ENCODE data around the gene ASCL5.
A peak's percentile ranks its signal among the peaks of the same experiment; 100 is the strongest.

ASCL5 gene

GRCh38 chr1:201153474-201154388, 26.7 kb upstream of the ASCL5 start:
- WGBS, 2 experiments = 2 to 3% methylated on average over 37 of the region's 37 CpGs
- Histone ChIP-seq H3K4me3 (ENCODE audit: insufficient read depth, low read depth, low read length) (peak overlapping the region; percentile 90), H3K27ac (ENCODE audit: insufficient read depth, low read depth, low read length, poor library complexity, severe bottlenecking) (peak overlapping the region; percentile 36), H3K4me1 (ENCODE audit: control insufficient read depth, insufficient read depth, low read length) (peaks cover 6% of the 10 kb centered on the region), H3K36me3 (ENCODE audit: control insufficient read depth, insufficient read depth, low read length) (peaks cover 4% of the 10 kb centered on the region), H3K9me3 (ENCODE audit: control insufficient read depth, low read length) (no peaks in the 10 kb centered on the region), H3K27me3 (ENCODE audit: control insufficient read depth, insufficient read depth, low read length, poor library complexity, severe bottlenecking) (no peaks in the 10 kb centered on the region)

DNA sequence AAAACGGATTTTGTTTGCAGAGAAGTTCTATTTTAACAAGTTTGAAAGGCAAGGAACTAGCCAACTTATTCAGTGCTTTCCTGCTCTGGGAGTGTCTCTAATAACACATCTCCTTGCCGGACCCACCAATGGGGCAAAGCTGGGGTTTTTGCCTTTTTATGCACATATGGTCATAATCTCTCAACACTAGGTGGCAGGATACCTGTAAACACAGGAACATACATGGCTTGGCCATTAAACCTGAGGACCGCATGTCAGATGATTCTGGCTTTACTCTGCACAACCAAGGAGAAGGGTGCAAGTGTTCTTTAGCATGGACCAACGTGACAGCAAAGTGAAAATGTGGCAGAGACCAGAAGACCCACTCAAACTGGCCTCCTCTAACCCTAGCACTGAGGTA, 22.4 kb upstream of the ASCL5 start:
- peaks cover 39% of the 10 kb centered on the region for H3K36me3 ChIP-seq (ENCODE audit: control insufficient read depth, insufficient read depth, low read length)
- H3K4me3 ChIP-seq (ENCODE audit: insufficient read depth, low read depth, low read length) = no peak overlapping the region
- H3K27ac ChIP-seq (ENCODE audit: insufficient read depth, low read depth, low read length, poor library complexity, severe bottlenecking) = no peak overlapping the region
- H3K27me3 ChIP-seq (ENCODE audit: control insufficient read depth, insufficient read depth, low read length, poor library complexity, severe bottlenecking) = no peaks in the 10 kb centered on the region
- H3K4me1 ChIP-seq (ENCODE audit: control insufficient read depth, insufficient read depth, low read length) = no peaks in the 10 kb centered on the region
- H3K9me3 ChIP-seq (ENCODE audit: control insufficient read depth, low read length) = no peaks in the 10 kb centered on the region
- 88 to 93% methylated on average over 4 of the region's 4 CpGs for WGBS, 2 experiments

GRCh38 chr1:201147396-201148015, 20.5 kb upstream of the ASCL5 start:
- H3K4me3 ChIP-seq (ENCODE audit: insufficient read depth, low read depth, low read length) = no peak overlapping the region
- H3K36me3 ChIP-seq (ENCODE audit: control insufficient read depth, insufficient read depth, low read length) = peaks cover 58% of the 10 kb centered on the region
- H3K4me1 ChIP-seq (ENCODE audit: control insufficient read depth, insufficient read depth, low read length) = no peaks in the 10 kb centered on the region
- H3K27ac ChIP-seq (ENCODE audit: insufficient read depth, low read depth, low read length, poor library complexity, severe bottlenecking) = no peak overlapping the region
- WGBS, 2 experiments = 89 to 90% methylated on average over 12 of the region's 13 CpGs
- H3K9me3 ChIP-seq (ENCODE audit: control insufficient read depth, low read length) = no peaks in the 10 kb centered on the region
- no peaks in the 10 kb centered on the region for H3K27me3 ChIP-seq (ENCODE audit: control insufficient read depth, insufficient read depth, low read length, poor library complexity, severe bottlenecking)

DNA sequence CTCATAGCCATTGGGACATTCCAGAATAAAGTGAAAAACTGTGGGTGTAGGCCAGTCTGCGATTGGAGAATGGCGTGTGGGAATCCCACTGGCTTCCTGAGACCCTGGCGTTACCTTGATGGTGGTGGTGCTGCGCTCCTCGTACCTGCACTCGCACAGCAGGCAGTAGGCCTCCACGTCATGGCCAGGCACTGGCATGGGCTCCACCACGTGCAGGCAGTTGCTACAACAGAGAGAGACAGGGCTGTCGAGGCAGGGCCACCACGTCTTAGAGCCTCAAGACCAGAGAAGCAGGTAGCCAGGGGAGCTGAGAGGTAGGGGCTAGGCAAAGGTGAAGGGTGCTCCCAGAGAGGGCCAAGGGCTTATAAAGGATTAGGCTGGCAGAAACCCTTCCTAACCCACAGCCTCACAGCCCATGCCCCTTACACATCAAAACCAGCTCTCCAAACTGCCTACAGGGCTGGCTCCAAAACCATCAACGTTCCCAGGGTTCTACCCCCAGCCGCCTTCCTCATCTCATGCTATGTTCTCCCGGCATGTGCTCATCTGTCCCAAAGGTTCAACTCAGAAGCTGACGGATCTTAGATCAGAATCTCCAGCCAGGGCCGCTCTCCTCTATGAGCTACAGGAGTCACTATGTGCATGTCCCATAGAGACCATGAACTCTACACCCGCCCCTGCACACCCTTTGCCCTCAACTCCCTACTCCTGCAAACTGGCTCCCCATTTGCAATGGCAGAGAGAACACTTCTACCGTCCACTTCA, 19.8 kb upstream of the ASCL5 start:
- 86 to 87% methylated on average over 17 of the region's 17 CpGs for WGBS, 2 experiments

GRCh38 chr1:201145816-201146215, 18.8 kb upstream of the ASCL5 start:
- 96% methylated on average over 7 of the region's 7 CpGs for WGBS, 2 experiments

More for the DNA sequence above, 19.8 kb upstream of the ASCL5 start:
- Histone ChIP-seq H3K27ac (ENCODE audit: insufficient read depth, low read depth, low read length, poor library complexity, severe bottlenecking) (no peak overlapping the region), H3K9me3 (ENCODE audit: control insufficient read depth, low read length) (no peaks in the 10 kb centered on the region), H3K4me3 (ENCODE audit: insufficient read depth, low read depth, low read length) (no peak overlapping the region), H3K4me1 (ENCODE audit: control insufficient read depth, insufficient read depth, low read length) (no peaks in the 10 kb centered on the region), H3K36me3 (ENCODE audit: control insufficient read depth, insufficient read depth, low read length) (peaks cover 65% of the 10 kb centered on the region), H3K27me3 (ENCODE audit: control insufficient read depth, insufficient read depth, low read length, poor library complexity, severe bottlenecking) (no peaks in the 10 kb centered on the region)

GRCh38 chr1:201145132-201145531, 18.1 kb upstream of the ASCL5 start:
- Histone ChIP-seq H3K9me3 (ENCODE audit: control insufficient read depth, low read length) (no peaks in the 10 kb centered on the region), H3K27me3 (ENCODE audit: control insufficient read depth, insufficient read depth, low read length, poor library complexity, severe bottlenecking) (no peaks in the 10 kb centered on the region), H3K36me3 (ENCODE audit: control insufficient read depth, insufficient read depth, low read length) (peaks cover 82% of the 10 kb centered on the region), H3K27ac (ENCODE audit: insufficient read depth, low read depth, low read length, poor library complexity, severe bottlenecking) (no peak overlapping the region), H3K4me3 (ENCODE audit: insufficient read depth, low read depth, low read length) (no peak overlapping the region), H3K4me1 (ENCODE audit: control insufficient read depth, insufficient read depth, low read length) (no peaks in the 10 kb centered on the region)
- WGBS, 2 experiments = 95 to 97% methylated on average over 3 of the region's 3 CpGs

More at GRCh38 chr1:201145816-201146215, 18.8 kb upstream of the ASCL5 start:
- no peak overlapping the region for H3K27ac ChIP-seq (ENCODE audit: insufficient read depth, low read depth, low read length, poor library complexity, severe bottlenecking)
- no peaks in the 10 kb centered on the region for H3K9me3 ChIP-seq (ENCODE audit: control insufficient read depth, low read length)
- peaks cover 75% of the 10 kb centered on the region for H3K36me3 ChIP-seq (ENCODE audit: control insufficient read depth, insufficient read depth, low read length)
- H3K27me3 ChIP-seq (ENCODE audit: control insufficient read depth, insufficient read depth, low read length, poor library complexity, severe bottlenecking) = no peaks in the 10 kb centered on the region
- H3K4me3 ChIP-seq (ENCODE audit: insufficient read depth, low read depth, low read length) = no peak overlapping the region
- no peaks in the 10 kb centered on the region for H3K4me1 ChIP-seq (ENCODE audit: control insufficient read depth, insufficient read depth, low read length)

DNA sequence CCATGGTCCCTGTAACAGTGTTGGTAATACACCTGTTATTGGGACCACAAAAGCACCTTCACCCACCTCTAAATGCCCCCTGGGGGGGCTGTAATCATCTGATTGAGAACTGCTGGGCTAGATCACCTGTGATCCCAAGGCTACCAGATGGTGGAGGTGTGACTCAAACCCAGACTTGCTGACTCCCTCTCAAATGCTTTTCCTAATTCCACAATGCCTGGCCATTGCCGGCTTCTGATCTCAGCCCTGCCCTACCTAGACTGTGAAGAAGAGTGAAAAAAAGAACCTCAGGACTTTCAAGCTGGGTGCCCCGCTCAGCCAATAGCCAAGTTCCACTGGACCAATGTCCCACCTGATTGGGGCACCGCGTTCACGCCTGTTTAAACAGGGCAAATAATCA, 17.7 kb upstream of the ASCL5 start:
- Histone ChIP-seq H3K9me3 (ENCODE audit: control insufficient read depth, low read length) (no peaks in the 10 kb centered on the region), H3K4me3 (ENCODE audit: insufficient read depth, low read depth, low read length) (no peak overlapping the region), H3K27me3 (ENCODE audit: control insufficient read depth, insufficient read depth, low read length, poor library complexity, severe bottlenecking) (no peaks in the 10 kb centered on the region), H3K4me1 (ENCODE audit: control insufficient read depth, insufficient read depth, low read length) (no peaks in the 10 kb centered on the region), H3K36me3 (ENCODE audit: control insufficient read depth, insufficient read depth, low read length) (peaks cover 82% of the 10 kb centered on the region), H3K27ac (ENCODE audit: insufficient read depth, low read depth, low read length, poor library complexity, severe bottlenecking) (no peak overlapping the region)
- 73 to 77% methylated on average over 5 of the region's 5 CpGs for WGBS, 2 experiments

- H3K9me3 ChIP-seq (ENCODE audit: control insufficient read depth, low read length) = no peaks in the 10 kb centered on the region
- H3K4me1 ChIP-seq (ENCODE audit: control insufficient read depth, insufficient read depth, low read length) = no peaks in the 10 kb centered on the region
- peaks cover 80% of the 10 kb centered on the region for H3K36me3 ChIP-seq (ENCODE audit: control insufficient read depth, insufficient read depth, low read length)
- no peaks in the 10 kb centered on the region for H3K27me3 ChIP-seq (ENCODE audit: control insufficient read depth, insufficient read depth, low read length, poor library complexity, severe bottlenecking)
- no peak overlapping the region for H3K27ac ChIP-seq (ENCODE audit: insufficient read depth, low read depth, low read length, poor library complexity, severe bottlenecking)
- no peak overlapping the region for H3K4me3 ChIP-seq (ENCODE audit: insufficient read depth, low read depth, low read length)
- 93 to 94% methylated on average over 17 to 18 of the region's 18 CpGs for WGBS, 2 experiments
Observed at GRCh38 chr1:201143726-201144635, 17.0 kb upstream of the ASCL5 start.

- Histone ChIP-seq H3K9me3 (ENCODE audit: control insufficient read depth, low read length) (no peaks in the 10 kb centered on the region), H3K27me3 (ENCODE audit: control insufficient read depth, insufficient read depth, low read length, poor library complexity, severe bottlenecking) (no peaks in the 10 kb centered on the region), H3K4me3 (ENCODE audit: insufficient read depth, low read depth, low read length) (no peak overlapping the region), H3K4me1 (ENCODE audit: control insufficient read depth, insufficient read depth, low read length) (no peaks in the 10 kb centered on the region), H3K27ac (ENCODE audit: insufficient read depth, low read depth, low read length, poor library complexity, severe bottlenecking) (no peak overlapping the region), H3K36me3 (ENCODE audit: control insufficient read depth, insufficient read depth, low read length) (peaks cover 74% of the 10 kb centered on the region)
- WGBS, 2 experiments = 95% methylated on average over 16 of the region's 16 CpGs
Observed at GRCh38 chr1:201142849-201143725, 16.1 kb upstream of the ASCL5 start.

Measured in ectodermal cell (in vitro differentiated cells).